RCC 7860 (cell line): ENCODE results near the gene ARHGAP44.
"Not testable (repeated sequence)": the region's sequence is repeated elsewhere in the genome, so short reads cannot be mapped to it uniquely, and the experiment has no call there.

Experiments
- DNase-seq: peaks from one replicate; pipeline ENCODE4 v3.0.0-alpha.2; 2015; ENCODE audit warnings: low spot score
- FAIRE-seq: peaks from 2 replicates; lab custom pipeline; 2012; peaks lifted over from hg19 to GRCh38; lab: Jason Lieb, UNC

The ARHGAP44 gene

DNA sequence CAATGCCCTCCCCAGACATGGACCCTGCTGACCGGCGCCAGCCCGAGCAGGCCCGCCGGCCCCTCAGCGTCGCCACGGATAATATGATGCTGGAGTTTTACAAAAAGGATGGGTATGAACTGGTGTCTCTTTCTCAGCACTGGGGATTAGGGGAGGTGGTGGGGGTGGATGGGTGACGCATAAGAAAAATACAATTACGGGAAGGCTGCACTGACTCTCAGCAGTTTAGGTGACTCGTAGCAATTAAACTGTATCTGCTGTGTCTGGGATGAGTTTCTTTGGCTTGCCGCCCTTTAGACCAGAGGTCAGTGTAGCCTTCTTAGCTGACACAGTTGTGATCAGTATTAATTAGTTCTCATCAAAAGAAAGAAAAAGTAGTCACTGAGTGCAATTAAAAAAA lies 169.5 kb downstream of the ARHGAP44 start:
- DNase-seq (no peak), FAIRE-seq (no peak)

DNA sequence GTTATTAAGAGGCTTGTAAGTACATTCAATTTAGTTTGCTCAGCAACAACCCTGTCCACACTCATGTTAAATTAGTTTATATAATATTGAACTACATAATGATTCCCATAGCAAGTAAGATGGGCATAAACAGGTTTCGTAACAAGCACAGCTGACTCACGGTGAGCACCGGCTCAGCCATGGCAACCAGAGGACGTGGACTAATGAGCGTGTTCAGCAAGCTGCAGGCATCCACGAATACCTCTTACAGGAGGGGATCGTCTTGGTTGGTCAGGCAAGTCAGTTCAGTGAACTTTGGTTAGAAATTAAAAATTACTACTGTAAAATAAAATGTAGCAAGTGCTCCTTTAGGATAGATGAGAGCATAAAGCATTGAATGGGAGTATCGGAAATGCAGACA lies 170.1 kb downstream of the ARHGAP44 start:
- no peak for FAIRE-seq
- peak; percentile 6 for DNase-seq

DNA sequence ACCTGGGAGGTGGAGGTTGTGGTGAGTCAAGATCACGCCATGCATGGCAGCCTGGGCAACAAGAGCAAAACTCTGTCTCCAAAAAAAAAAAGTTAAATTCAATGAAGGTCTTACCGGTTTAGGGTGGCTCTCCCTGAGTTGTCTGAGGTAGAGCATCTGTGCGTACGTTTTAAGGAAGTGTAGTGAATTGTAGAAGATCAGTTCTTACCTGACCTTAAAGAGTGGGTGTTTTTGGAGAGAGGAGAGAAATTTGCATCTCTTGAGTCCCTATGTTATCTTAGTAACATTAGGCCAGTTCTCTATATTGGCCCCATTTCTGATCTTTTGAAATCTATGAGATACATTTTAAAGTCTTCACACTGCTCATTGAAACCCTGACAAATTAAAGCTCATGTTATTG lies 172.4 kb downstream of the ARHGAP44 start:
- no peak for DNase-seq
- no peak for FAIRE-seq

DNA sequence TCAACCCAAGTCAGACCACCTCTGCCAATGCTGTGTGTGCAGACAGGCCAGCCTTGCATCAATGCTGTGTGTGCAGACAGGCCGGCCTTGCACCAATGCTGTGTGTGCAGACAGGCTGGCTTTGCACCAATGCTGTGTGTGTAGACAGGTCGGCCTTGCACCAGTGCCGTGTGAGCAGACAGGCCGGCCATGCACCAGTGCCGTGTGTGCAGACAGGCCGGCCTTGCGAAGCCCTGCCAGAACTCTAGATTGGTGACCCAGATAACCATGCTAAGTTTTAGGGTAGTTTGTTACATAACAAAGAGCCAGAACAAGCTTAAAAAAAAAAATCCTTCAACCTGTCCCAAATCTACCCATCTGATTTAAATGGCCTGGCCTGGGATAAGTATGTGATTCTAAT lies 174.2 kb downstream of the ARHGAP44 start:
- DNase-seq: no peak
- no peak for FAIRE-seq

DNA sequence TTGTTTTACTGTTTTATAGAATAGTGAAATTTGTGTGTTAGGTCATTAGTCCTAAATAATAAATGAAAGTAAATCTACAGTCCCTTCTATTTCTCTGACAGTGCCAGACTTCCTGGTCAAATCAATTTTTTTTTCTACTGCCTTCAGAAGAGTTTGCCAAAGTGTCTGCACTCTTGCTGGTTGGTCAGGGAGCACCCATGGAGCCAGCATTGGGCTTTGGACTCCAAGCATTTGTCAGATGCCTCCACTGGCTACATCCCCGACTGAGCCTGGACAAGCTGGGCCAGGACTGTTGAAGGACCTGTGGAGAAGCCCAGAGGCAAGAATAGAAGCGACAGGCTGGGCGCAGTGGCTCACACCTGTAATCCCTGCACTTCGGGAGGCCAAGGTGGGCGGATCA lies 174.9 kb downstream of the ARHGAP44 start:
- FAIRE-seq (no peak), DNase-seq (no peak)

DNA sequence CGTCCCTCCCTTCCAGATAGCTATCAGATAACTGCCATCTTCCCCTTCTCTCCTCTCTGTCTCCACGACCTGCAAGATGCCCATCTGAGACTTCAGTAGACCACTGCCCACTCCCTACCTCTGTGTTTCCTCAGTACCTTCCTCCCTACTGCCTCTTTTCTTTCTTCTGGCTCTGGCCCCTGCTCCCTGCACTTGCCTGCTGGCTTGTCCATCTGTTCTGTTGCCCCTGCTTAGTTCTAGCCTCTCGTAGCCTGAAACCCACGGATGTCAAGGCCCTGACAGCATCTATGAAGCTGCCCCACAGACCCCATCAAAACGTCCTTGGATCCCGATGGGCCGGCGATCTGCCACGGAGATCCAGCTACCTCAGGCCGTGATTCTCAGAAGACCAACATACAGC lies 175.5 kb downstream of the ARHGAP44 start:
- no peak for FAIRE-seq
- no peak for DNase-seq

DNA sequence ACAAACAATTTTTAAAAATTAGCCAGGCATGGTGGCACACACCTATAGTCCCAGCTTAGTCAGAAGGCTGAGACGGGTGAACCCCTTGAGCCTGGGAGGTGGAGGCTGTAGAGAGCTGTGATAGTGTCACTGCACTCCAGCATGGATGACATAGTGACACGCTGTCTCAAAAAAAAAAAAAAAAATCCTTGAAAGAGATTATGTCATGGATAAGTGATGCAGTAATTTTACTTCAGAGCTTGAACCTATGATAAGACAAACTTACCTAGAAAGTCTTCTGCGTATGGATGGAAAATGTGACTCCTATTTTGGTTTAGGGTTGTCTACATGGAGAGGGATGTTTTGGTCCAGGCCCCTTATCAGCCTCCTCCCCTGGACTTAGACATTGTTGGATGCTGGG lies 176.7 kb downstream of the ARHGAP44 start:
- DNase-seq (no peak), FAIRE-seq (no peak)

DNA sequence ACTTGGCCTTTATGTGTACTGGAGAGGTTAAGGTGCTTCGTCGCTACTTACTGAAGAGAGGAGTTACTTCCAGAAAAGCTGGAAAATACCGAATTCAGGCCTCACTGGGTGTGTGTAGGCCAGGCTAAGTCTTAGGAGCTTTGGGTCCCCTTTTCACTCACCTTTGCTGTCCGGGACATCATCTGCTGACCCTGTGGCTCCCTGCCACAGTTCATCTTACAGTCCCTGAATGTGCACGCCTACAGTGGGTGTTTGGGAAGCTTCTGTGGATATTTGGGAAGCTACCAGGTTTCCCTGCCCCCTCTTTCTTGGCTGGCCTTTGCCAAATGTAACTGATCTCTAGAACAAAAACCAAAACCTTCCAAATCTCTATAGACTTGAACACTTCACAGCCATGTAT lies 177.1 kb downstream of the ARHGAP44 start:
- DNase-seq: no peak
- FAIRE-seq: no peak

DNA sequence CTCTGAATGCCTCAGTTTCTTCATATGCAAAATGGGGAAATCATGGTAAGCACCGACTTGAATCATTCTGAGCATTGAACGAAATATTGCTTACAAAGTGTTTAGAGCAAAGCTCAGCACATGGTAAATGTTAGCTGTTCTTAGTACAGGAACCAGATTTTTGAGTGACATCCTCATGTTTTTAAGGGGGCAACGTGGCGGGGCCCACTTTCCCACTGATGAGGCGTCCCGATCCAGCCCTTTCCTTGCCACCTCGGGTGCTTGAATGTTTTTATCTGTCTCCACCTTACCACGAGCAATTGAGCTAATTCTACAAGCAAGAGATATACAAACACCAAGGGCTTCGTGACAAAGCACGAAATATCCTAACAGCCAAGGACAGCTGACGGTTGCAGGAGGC lies 178.7 kb downstream of the ARHGAP44 start:
- DNase-seq: no peak
- no peak for FAIRE-seq

DNA sequence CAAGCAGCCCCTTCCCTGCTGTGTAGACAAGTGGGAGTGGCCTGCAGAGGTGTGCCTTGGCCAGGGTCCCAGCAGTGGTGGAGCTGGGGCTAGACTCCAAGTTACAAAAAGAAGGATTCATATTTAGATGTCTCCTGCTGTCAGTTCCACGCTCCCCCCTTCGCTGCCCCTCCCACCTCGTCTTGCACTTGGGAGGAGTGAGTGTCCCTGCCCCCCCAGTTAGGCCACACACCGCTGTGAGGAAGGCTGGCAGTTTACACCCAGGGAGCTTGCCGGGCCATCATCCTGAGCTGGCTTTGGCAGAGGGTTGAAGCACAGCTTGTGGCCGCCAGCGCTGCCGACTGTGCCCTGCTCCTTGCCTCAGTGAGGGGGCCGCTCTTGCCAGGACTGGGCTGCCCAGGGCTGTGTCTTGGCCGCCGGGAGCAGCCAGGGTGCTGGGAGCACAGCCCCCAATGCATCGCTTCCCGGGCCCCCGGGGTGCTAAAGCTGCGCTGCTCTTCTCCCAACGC lies 184.3 kb downstream of the ARHGAP44 start:
- FAIRE-seq (no peak), DNase-seq (no peak)

DNA sequence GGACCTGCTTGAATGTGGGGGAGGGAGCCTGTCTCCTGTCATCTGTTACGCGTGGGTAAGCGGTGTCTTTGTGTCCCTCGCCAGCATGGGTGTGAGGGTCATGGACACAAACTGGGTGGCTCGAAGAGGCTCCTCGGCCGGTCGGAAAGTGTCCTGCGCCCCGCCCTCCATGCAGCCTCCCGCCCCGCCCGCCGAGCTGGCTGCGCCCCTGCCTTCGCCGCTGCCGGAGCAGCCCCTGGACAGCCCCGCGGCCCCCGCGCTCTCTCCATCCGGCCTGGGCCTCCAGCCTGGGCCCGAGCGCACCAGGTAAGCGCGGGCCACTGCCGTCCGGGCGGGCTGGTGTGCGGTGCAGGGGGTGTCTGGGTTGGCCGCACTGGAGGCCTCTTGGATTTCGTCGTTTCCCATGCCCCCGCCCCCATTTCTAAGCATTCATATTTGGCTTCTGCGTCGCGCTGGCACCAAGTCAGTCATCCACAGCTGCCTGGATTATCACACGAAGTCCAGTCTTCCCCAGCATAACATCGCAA lies 184.8 kb downstream of the ARHGAP44 start:
- no peak for FAIRE-seq
- no peak for DNase-seq

DNA sequence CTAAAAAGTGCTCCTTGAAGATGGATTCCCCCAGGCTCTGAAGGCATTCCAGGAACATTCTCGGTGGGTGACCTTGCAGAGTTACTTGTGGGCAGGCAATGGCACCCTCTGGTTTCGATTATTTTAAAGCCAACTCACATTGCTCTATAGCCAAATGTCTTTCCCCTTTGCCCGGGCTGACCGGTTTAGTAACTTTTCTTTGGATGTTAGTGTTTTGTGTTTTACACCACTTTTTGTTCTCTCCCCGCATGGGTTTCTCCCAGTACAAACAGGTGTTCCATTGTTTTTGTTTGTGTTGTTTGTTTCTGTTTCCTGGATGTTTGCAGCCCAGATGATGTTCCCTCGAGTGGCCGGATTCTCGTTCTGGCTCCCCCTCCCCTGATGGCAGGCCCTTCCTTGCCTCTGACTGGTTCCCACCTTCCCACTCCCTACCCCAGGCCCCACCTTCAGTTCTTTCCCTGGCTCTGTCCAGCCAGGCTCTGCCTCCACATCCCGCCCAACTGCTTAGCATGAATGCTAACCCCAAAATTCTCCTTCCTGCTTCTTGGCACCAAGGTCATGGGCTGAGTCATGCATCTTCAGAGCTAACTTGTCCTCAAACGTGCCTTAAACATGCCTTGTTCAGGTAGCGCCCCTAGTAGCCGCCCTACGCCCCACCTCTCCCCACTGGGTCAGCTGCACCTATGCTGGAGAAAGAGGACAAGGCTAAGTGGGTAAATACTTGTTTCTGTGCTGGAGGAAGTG lies 187.9 kb downstream of the ARHGAP44 start:
- DNase-seq (no peak), FAIRE-seq (no peak)

DNA sequence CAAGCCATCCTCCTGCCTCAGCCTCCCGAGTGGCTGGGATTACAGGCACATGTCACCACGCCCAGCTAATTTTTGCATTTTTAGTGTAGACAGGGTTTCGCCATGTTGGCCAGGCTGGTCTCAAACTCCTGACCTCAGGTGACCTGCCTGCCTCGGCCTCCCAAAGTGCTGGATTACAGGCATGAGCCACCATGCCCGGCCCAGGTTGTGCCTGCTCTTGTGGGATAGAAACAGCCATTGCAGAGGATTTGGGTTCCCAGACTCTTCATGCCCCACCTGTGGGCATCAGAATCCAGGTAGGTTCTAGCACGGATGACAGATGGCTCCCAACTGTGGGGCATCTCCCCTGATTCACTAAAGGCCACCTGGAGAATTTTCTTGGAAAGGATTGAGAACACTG lies 189.5 kb downstream of the ARHGAP44 start:
- not testable (repeated sequence) for DNase-seq, FAIRE-seq

DNA sequence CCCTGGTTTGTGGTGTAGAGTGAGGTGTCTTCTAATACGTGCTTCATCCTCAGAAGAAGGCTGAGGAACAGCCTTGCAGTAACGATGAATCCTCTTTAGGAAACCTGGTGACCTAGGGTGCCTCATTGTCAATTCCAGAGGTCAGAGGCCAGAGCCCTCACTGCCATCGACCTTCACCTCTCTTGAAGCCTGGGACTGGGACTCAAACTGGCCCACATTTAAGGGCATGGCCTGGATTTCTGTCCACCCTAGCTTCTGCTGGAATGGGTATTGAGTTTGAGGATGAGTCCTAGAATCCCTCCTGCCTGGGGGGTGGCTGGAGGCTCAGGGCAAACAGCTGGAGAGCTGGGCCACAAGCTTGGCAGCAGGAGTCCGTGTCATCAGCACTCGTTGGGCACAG lies 189.9 kb downstream of the ARHGAP44 start:
- DNase-seq: no peak

DNA sequence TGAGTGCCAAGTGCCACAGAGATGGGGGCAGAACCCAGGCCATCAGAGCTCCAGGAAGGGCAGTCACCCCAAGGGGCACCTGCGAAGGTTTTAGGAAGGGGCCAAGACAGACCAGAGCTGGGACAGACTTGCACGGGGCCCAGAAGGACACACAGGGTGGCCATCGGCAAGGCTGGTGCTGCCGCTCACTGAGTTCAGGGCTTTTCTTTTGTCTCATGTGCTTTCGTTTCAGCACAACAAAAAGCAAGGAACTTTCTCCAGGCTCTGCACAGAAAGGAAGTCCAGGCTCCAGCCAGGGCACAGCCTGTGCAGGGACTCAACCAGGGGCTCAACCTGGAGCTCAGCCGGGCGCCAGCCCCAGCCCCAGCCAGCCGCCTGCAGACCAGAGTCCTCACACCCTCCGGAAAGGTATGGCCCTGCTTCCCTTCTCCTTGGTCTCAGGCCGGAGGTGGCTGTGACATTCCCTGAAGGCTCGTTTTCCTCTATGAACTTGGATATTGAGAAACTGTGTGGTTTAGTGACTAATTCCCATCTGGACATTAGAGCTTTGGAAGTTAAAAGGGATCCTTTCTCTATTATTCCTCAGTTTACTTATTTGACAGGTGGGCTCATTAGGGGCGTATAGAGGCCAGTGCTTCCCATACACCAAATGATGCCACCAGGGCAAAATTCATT lies 190.7 kb downstream of the ARHGAP44 start:
- FAIRE-seq (no peak), DNase-seq (no peak)

More for the DNA sequence above, 189.9 kb downstream of the ARHGAP44 start:
- no peak for FAIRE-seq

DNA sequence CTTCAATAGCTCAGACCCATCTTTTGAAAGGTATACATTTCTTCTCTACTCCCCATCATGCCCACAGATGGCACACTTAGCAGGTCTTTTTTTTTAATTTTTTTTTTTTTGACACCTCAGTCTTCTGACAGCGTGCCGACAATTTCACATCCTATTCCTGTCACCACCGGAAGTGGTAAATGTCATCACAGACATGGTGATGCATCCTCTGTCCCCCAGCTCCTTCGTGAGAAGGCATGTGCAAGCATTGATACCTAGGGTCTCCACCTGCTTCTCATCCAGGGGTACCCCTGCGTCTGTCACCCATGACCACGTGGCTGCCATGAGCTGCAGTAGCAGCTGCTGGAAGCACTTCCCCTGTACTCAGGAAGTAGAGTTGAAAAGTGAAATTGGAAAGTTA lies 192.9 kb downstream of the ARHGAP44 start:
- FAIRE-seq (no peak), DNase-seq (no peak)

DNA sequence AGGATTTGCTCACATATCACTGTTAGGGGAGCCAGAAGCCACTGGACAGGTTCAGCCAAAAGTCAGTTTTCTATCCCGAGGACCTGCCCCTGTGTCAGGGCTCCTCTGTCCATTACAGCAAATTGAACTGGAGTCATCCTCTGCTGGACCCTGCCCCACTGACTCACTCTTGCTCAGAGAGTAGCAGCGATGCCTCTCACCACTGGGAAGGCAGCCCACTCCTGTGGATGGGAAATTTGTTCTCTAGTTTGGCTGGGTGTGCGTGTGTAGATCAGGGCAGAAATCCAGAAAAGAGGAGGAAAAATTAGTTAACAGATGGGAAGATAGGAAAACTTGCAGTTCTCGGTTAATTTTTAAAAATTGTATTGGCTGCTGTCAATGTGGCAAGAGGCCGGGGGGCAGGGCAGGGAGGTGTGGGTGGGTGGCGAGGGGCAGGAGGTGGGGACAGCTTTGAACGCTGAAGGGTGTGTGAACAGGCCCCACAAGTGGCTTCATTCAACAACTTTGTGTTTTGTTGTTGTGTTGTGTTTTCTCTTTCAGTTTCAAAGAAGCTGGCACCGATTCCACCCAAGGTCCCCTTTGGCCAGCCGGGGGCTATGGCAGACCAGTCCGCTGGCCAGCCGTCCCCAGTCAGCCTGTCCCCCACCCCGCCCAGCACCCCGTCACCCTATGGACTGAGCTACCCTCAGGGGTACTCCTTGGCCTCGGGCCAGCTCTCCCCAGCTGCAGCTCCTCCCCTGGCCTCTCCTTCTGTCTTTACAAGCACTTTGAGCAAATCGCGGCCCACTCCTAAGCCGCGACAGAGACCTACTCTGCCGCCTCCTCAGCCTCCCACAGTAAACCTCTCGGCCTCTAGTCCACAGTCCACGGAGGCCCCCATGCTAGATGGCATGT lies 194.9 kb downstream of the ARHGAP44 start:
- DNase-seq: no peak
- FAIRE-seq: no peak

DNA sequence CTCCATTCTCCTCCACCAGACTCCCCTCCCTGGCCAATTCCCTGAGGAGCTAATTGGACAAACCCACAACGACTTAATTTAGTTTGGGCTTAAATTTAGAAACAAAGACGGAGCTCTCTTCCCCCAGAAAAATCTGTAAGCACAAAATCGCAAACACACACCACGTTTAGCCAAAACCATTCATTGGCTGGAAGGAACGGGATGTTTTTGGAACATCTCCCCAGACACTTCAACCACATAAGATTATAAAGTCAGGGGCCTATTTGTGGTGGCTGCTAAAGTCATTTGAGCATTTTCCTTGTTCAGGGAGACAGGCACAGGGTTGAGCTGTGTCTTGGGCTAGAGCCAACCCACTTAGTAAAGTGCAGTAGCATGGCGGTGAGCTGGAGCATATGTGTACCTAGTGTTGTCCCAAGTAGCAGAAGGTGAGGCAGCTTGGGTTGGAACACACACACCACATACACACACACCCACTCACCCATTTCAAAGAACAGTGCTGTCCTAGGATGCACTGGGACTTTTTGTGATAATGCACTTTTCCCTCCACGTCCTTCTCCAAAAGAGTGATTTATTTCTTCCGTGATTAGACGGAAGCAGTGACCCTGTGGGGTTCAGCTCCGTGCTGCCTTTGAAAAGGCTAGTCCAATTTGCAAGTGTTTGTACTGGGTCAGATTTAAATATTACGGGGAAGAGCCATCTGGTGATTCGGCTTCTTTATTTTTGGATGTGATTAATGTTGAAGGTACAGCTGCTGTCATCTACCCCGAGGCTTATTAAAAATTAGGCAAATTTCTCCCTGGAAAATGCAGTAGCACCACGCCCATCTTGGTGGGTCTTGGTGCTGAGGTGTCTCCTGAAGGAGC lies 196.4 kb downstream of the ARHGAP44 start:
- FAIRE-seq (no peak), DNase-seq (no peak)

DNA sequence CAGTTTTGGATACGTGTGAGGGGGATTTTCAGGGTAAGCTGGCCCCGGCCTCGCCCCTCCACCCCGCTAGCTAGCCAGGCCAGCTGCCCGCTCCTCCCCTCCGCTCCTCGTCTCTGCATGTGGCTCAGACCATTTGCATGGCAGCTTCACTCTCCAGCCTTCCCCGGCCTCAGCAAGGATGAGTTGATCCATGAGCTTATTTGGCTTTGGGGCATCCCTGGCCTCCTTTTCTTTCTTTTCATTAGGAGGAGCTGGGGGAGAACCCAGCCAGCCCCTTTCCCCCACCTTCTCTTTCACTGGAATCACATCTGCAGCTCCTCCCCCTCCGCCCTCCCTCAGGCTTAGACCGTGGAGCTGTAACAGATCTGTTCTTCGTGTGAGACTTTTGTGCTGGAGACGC lies 197.8 kb downstream of the ARHGAP44 start:
- no peak for DNase-seq

More for the DNA sequence above, 197.8 kb downstream of the ARHGAP44 start:
- FAIRE-seq: no peak
